SKM-1 treated with dmso at 0.1 percent for 144 hours (cell line): Measurements from ENCODE around the gene ELF3.
"Not testable (repeated sequence)": the region's sequence is repeated elsewhere in the genome, so short reads cannot be mapped to it uniquely, and the experiment has no call there.

ENCODE experiments used
- DNase-seq: peaks from one replicate; lab custom pipeline; 2025; ENCODE audit not compliant: unreplicated experiment; lab: John Stamatoyannopoulos, UW

Gene ELF3

GRCh38 chr1:202034149-202034682 lies 23.8 kb downstream of the ELF3 start:
- DNase-seq, result no peak

DNA sequence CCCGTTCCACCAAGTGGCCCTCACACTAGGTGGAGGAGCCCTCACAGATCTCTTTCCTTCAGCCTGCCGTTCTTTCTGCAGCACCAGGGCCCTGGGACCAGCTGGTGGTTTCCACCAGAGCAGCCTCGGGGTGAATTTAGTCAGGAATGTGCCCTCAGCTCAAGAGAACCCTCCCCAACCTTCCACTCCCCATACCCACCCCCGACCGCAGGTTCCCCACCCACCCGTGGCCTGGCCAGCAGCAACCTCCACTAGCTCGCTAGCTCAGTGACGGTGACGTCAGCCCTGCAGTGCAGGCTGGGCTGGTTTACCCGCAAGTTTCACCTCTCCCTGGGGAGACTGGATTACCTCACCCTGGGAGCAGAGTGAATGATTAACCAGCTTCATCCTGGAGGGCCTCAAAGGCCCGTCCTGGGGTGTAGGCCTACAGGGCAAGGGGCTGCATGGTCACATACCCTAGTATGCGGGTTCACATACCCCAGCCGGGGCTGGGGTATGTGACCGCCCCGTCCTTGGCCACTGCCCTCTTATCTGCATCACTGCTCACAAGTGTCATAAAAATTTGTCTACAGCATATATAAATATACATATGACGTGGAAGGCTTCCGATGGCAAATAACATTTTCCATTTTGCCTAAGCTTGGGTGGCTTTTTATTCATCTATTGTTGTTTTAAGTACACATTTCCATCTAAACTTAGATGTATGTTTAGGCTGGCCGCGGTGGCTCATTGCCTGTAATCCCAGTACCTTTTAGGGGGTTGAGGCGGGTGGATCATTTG lies 24.5 kb downstream of the ELF3 start:
- peak; percentile 86 for DNase-seq

DNA sequence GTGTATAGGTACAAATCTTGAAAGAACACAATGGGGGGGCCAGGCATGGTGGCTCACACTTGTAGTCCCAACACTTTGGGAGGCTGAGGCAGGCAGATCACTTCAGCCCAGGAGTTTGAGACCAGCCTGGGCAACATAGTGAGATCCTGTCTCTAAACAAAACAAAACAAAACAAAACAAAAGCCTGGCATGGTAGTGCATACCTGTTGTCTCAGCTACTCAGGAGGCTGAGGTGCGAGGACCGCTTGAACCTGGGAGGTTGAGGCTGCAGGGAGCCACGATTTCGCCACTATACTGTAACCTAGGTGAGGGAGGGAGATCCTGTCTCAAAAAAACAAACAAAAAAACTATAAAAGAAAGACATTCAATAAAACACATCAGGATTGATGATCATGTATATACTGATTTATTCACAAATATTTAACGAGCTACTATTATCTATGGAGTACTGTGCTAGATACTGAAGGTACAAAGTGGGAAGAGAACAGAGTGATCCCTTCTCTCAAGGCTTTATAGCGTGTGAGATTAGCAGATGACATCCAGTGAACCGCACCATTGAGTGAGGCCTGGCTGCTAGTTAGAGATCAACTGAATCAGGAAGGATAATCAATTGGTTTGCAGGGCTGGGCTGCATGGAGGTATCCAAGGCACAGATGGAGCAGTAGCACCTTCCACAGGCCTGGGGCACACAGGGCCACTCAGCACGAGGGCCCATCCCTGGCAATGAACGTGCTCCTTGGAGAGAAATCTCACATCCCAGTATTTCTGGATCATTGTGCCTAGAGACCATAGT lies 26.4 kb downstream of the ELF3 start:
- no peak for DNase-seq

GRCh38 chr1:202037706-202038296 lies 27.4 kb downstream of the ELF3 start:
- DNase-seq, result no peak

- no peak for DNase-seq
These were observed 28.4 kb downstream of the ELF3 start for GRCh38 chr1:202038688-202039346.

- DNase-seq, result no peak
These were observed 35.3 kb downstream of the ELF3 start for GRCh38 chr1:202045705-202046104.

- no peak for DNase-seq
These were observed 35.8 kb downstream of the ELF3 start for GRCh38 chr1:202046227-202046626.

DNA sequence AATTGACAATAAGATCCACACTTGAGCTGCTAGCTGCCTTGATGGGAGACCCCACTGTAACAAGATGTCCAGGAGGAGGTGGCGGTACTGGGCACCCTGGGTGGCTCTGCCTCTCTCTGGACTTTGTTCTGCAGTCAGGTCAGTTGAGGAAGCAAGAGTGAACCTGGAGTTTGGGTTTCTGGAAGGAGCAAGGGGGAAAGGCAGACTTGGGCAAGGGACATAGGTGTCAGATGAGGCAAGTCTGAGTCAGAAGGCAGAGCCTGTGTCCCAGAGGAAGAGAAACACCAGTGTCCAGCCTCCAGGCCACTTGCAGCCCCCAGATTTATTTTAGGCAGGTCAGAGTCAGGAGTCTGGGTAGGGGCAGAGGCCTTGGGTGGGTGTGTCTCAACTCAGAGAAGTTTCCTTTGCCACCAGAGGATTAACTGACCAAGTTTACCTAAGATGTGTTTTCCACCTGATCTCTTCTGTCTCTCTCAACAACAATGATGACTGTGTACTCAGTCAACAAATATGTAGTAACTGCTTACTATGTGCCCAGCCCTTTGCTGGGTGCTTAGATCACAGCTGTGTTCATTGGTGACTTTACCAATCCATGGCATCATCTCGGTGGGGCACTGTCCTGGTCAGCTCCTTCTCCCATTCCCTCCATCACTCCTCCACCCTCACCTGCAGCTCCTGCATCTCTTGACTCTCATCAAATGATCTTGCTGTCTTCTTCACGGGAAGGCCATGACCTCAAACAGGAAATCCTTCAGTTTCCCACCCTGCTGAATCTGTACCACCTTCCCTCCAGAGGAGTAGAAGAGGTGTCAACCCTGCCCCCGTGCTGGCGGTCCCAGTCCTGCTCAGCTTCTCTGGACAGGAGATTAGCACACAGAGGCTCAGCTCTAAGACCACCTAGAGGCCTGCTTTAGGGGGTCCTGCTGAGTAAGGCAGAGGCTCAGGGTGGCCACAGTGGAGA lies 36.6 kb downstream of the ELF3 start:
- no peak for DNase-seq

- no peak for DNase-seq
These were observed 37.6 kb downstream of the ELF3 start for GRCh38 chr1:202047977-202048376.

GRCh38 chr1:202049129-202049528 lies 38.7 kb downstream of the ELF3 start:
- no peak for DNase-seq

- DNase-seq, result no peak
These were observed 43.7 kb downstream of the ELF3 start for GRCh38 chr1:202054094-202054493.

GRCh38 chr1:202054673-202055072 lies 44.3 kb downstream of the ELF3 start:
- DNase-seq, result not testable (repeated sequence)

DNA sequence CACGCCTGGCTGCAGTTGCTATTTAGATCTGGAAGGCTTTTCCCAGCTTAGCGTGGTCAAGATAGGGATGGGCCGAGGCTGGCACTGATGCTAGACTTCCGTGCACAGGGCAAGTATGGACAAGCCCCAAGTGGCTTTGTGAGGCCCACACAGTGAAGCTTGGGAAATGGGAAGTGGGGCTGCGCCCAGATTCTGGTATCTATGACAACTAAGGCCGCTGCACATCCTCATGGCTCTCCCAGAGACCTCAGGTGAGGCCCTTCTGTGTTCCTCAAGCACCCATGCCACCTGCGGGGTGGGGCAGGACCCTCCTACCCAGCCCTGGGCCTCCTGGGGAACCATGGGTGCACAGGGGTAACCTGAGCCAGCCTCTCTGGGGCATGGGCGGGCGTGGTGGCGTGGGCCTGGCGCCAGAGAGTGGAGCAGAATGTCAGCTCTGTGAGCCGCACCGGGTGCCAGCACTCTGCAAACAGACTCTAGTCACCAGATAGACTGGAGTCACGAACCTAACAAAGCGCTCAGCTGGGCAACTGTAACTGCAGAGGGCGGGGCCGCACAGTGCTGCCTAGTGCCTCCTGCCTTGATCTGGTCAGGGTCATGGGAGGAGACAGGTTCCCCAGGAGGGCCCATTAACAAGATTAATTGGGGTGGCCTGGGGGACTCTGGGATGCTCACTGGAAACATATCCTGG lies 46.4 kb downstream of the ELF3 start:
- peak; percentile 75 for DNase-seq

DNA sequence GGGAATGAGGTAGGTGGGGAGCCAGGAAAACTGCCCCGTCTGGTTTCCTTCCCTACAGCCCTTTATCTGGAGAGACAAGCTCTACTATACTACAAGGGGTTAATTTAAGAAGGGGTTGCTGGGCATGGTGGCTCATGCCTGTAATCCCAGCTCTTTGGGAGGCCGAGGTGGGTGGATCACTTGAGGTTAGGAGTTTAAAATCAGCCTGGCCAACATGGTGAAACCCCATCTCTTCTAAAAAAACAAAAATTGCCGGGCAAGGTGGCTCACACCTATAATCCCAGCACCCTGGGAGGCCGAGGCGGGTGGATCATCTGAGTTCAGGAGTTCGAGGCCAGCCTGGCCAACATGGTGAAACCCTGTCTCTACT lies 46.9 kb downstream of the ELF3 start:
- DNase-seq, result not testable (repeated sequence)

DNA sequence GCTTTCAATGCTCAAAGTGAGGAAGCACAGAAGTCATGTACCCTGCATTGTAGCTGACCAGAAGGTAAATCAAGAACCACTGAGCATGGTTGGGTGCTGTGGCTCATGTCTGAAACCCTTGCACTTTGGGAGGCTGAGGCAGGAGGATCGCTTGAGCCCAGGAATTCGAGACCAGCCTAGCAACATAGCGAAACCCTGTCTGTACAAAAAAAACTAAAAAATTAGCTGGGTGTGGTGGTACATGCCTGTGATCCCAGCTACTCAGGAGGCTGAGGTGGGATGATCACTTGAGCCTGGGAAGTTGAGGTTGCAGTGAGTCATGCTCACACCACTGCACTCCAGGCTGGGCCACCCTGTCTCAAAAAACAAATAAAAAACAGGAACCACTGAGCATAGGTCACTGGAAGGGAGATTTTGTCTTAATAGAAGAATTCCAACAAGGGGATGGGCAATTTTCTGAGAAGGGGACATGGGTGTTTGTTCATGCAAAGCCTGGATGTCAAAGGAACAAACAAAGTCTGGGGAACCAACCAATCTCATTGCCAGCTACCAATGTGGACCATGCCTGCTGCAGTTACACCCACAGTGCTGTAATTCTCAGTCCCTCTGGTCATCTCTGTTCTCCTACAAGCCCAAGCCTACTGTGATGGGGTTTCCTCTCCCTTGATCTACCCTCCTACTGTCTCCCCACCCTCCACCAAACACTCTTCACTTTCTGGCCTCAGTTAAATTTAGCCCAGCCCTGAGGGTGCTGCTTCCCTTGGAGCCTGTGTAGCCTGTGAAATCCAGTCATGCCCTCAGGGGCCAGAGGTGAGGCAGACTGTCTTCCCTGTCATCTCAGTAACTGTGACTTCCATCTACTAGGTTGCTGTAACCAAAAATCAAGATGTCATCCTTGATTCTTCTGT lies 47.9 kb downstream of the ELF3 start:
- peak; percentile 68 for DNase-seq

DNA sequence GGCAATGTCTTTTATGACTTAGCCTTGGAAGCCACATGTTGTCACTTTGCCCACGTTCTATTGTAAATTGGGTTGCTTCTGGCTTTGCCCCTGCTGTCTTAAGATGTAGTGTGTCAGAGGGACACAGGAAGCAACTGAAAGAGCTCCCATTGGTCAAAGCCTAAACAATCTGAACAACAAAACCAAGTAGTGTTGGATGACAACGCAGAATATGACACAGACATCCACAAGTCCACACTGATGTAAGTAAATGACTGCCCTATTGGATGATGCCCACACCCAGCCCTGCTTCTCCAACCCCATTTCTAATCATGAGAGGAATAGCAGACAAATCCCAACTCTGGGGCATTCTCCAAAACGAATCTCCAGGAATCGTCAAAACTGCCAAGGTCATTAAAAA lies 50.7 kb downstream of the ELF3 start:
- no peak for DNase-seq

DNA sequence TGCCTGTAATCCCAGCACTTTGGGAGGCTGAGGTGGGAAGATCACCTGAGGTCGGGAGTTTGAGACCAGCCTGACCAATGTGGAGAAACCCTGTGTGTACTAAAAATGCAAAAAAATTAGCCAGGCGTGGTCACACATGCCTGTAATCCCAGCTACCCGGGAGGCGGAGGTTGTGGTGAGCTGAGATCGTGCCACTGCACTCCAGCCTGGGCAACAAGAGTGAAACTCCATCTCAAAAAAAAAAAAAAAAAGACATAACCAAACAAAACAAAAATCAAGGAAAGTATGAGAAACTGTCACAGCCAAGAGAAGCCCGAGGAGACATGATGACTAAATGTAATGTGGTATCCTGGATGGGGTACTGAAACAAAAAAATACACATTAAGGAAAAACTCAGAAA lies 51.4 kb downstream of the ELF3 start:
- DNase-seq, result not testable (repeated sequence)

GRCh38 chr1:202062636-202063035 lies 52.2 kb downstream of the ELF3 start:
- DNase-seq, result not testable (repeated sequence)
